HepG2 (cell line): Measurements from ENCODE around the gene DLX4. TPM values are rescaled to one million over a fixed set of nuclear protein-coding genes. Genes with fewer than 3 reads are reported as not detected.

Experiments
- ATAC-seq: fragments of 200-7000 bp; cut with Tn5 transposase; 3 replicates; pipeline ENCODE4 v1.9.1; 2020; ENCODE audit warnings: mild to moderate bottlenecking, moderate library complexity
- BruUV-seq: library from RNA; stranded (reverse); fragments of 400-500 nt; replicated peaks from 2 replicates; lab custom pipeline; 2021; lab: Mats Ljungman, UMichigan
- CTCF ChIA-PET: fragments of 300-600 bp; formaldehyde crosslinking; extraction: SDS; loops from one replicate; lab custom pipeline; 2021; ENCODE audit warnings: low total read pairs, inconsistent platforms, low intra/inter-chr PET ratio; lab: Yijun Ruan, JAX
- POLR2A ChIA-PET: fragments of 350-600 bp; sonication (Branson Sonifier 250); formaldehyde crosslinking; loops from one replicate; lab custom pipeline; 2020; ENCODE audit warnings: antibody characterized with exemption, inconsistent platforms; lab: Yijun Ruan, JAX
- DNase-seq: peaks from one replicate; pipeline ENCODE4 v3.0.0-alpha.2; 2015; ENCODE audit warnings: low spot score
- FAIRE-seq: peaks from 3 replicates; lab custom pipeline; 2011; peaks lifted over from hg19 to GRCh38; lab: Jason Lieb, UNC
- H2AFZ ChIP-seq: one replicate; pipeline ENCODE4 v1.6.1; 2011; ENCODE audit warnings: low read length, inconsistent platforms
- H3K27ac ChIP-seq: fragments of 300-600 bp; 3 replicates; pipeline ENCODE4 v1.8.0; 2011; ENCODE audit warnings: mixed run types, mild to moderate bottlenecking, mixed read lengths, low read length, inconsistent platforms; ENCODE audit not compliant: insufficient read depth; ENCODE audit errors: extremely low read length
- H3K27me3 ChIP-seq, 2 experiments: fragments of 200-600 bp in 1 of 2; 2 replicates in 1 of 2; 3 replicates in 1 of 2; pipeline versions ENCODE4 v1.6.0 to v1.8.0; 2011; ENCODE audit warnings: low read length in 2 of 2, mild to moderate bottlenecking in 2 of 2, moderate library complexity in 2 of 2, inconsistent platforms in 1 of 2; ENCODE audit not compliant: insufficient read depth in 2 of 2, control insufficient read depth in 1 of 2
- H3K36me3 ChIP-seq, 2 experiments: fragments of 200-600 bp in 1 of 2; replicated peaks in 1 of 2; 2 replicates in 1 of 2; 3 replicates in 1 of 2; pipeline versions ENCODE4 v1.5.1 to v1.8.0; 2011; ENCODE audit warnings: low read length in 2 of 2, inconsistent platforms in 1 of 2; ENCODE audit not compliant: insufficient read depth in 2 of 2, control insufficient read depth in 1 of 2
- H3K4me1 ChIP-seq: 2 replicates; pipeline ENCODE4 v1.5.1; 2012; ENCODE audit warnings: low read length, inconsistent platforms; ENCODE audit not compliant: insufficient read depth
- H3K4me2 ChIP-seq: 2 replicates; pipeline ENCODE4 v1.6.0; 2011; ENCODE audit warnings: low read depth, low read length, inconsistent platforms
- H3K4me3 ChIP-seq, 3 experiments: fragments of 200-600 bp in 1 of 3; sonication (generic), shearing (Covaris generic) in 1 of 3; replicated peaks in 1 of 3; 2 replicates each; pipeline ENCODE4 v1.5.1; 2011 to 2016; ENCODE audit warnings: low read length in 3 of 3, inconsistent platforms in 2 of 3, low read depth in 2 of 3, mild to moderate bottlenecking in 2 of 3, control low read depth in 1 of 3, mixed read lengths in 1 of 3; ENCODE audit not compliant: insufficient read depth in 1 of 3
- H3K79me2 ChIP-seq: one replicate; pipeline ENCODE4 v1.6.1; 2011; ENCODE audit warnings: low read length, inconsistent platforms; ENCODE audit not compliant: insufficient read depth
- H3K9ac ChIP-seq: 2 replicates; pipeline ENCODE4 v1.6.0; 2011; ENCODE audit warnings: mild to moderate bottlenecking, low read depth, low read length, inconsistent platforms; ENCODE audit not compliant: insufficient read depth
- H3K9me3 ChIP-seq: 2 replicates; pipeline ENCODE4 v1.5.1; 2012; ENCODE audit warnings: mild to moderate bottlenecking, low read length
- H4K20me1 ChIP-seq: 2 replicates; pipeline ENCODE4 v1.6.0; 2011; ENCODE audit warnings: inconsistent platforms, mild to moderate bottlenecking, low read length, moderate library complexity; ENCODE audit not compliant: insufficient read depth
- CCDC6 ChIP-seq: sonication (generic); formaldehyde crosslinking; IDR thresholded peaks from 2 replicates; pipeline ENCODE4 v1.8.1; 2022; ENCODE audit warnings: mild to moderate bottlenecking, missing genetic modification reagents, moderate library complexity
- CSRNP1 ChIP-seq: sonication (generic); formaldehyde crosslinking; IDR thresholded peaks from 2 replicates; pipeline ENCODE4 v1.8.1; 2023; ENCODE audit warnings: mild to moderate bottlenecking, missing genetic modification reagents
- GMEB1 ChIP-seq: sonication (generic); formaldehyde crosslinking; IDR thresholded peaks from 2 replicates; pipeline ENCODE4 v1.5.1; 2020; ENCODE audit warnings: missing genetic modification reagents, mild to moderate bottlenecking, borderline replicate concordance
- NBN ChIP-seq: fragments of 450-650 bp; conservative IDR thresholded peaks from 2 replicates; pipeline ENCODE4 v1.6.1; 2017
- PRPF4 ChIP-seq: fragments of 200-400 bp; formaldehyde crosslinking; IDR thresholded peaks from 2 replicates; pipeline ENCODE4 v1.6.1; 2016; ENCODE audit warnings: low read length, low read depth; ENCODE audit not compliant: poor library complexity, severe bottlenecking
- SMAD1 ChIP-seq: sonication (generic); formaldehyde crosslinking; IDR thresholded peaks from 2 replicates; pipeline ENCODE4 v1.4.0; 2020; ENCODE audit warnings: missing genetic modification reagents, low read depth, mild to moderate bottlenecking, borderline replicate concordance
- SMARCE1 ChIP-seq: fragments of 450-650 bp; IDR thresholded peaks from 2 replicates; pipeline ENCODE4 v1.6.1; 2017; ENCODE audit warnings: borderline replicate concordance
- SNAPC2 ChIP-seq: sonication (generic); formaldehyde crosslinking; IDR thresholded peaks from 2 replicates; pipeline ENCODE4 v1.8.1; 2022; ENCODE audit warnings: mild to moderate bottlenecking, missing genetic modification reagents
- SRSF1 ChIP-seq: fragments of 200-400 bp; formaldehyde crosslinking; optimal IDR thresholded peaks from 2 replicates; pipeline ENCODE3; 2017; ENCODE audit warnings: mild to moderate bottlenecking, low read depth, low read length, moderate library complexity
- SYNCRIP ChIP-seq: fragments of 200-400 bp; formaldehyde crosslinking; IDR thresholded peaks from 2 replicates; pipeline ENCODE4 v1.6.1; 2018; ENCODE audit warnings: mild to moderate bottlenecking, low read depth, low read length; ENCODE audit not compliant: insufficient read depth
- TFE3 ChIP-seq: IDR thresholded peaks from 2 replicates; pipeline ENCODE4 v1.6.1; 2016
- ZNF672 ChIP-seq: sonication (generic); formaldehyde crosslinking; IDR thresholded peaks from 2 replicates; pipeline ENCODE4 v1.8.1; 2022; ENCODE audit warnings: missing genetic modification reagents
- ZNF713 ChIP-seq: sonication (generic); formaldehyde crosslinking; IDR thresholded peaks from 2 replicates; pipeline ENCODE4 v1.4.0; 2020; ENCODE audit warnings: mild to moderate bottlenecking, missing genetic modification reagents
- WGBS: methylation state at CpG from one replicate; pipeline ENCODE4 v1.1.6; 2017; ENCODE audit warnings: low lambda C conversion rate; 5-methylcytosine and 5-hydroxymethylcytosine counted together
- in situ Hi-C: cut with HindIII; loops from 2 replicates; pipeline ENCODE4 v1.10.0; 2017; ENCODE audit warnings: low pct_unique_long_range_greater_than_20kb; ENCODE audit not compliant: extremely low pct_ligation_motif_present
- intact Hi-C: fragments of 100-400 bp; cut with micrococcal nuclease; formaldehyde crosslinking; loops from one replicate; pipeline ENCODE4 v1.10.0; 2022; ENCODE audit not compliant: unreplicated experiment
- polyA plus RNA-seq, 8 experiments: library from polyadenylated mRNA; depleted of rRNA in 3 of 8; stranded (reverse) in 7 of 8; unstranded in 1 of 8; fragments of >200 nt; fragmentation: Illumina TruSeq in 4 of 8; extraction: Trizol in 4 of 8; gene quantifications; 2 replicates each; pipeline versions ENCODE4 v1.2.1 to v1.2.3, GENCODE V29; 2011 to 2016; ENCODE audit warnings: low read depth in 4 of 8, missing spikeins in 1 of 8, mixed read lengths in 1 of 8; ENCODE audit not compliant: insufficient read depth in 1 of 8
- total RNA-seq, 5 experiments: library from RNA; depleted of rRNA; stranded (reverse); fragments of >200 nt; fragmentation: Illumina TruSeq; extraction: Trizol; gene quantifications; 2 replicates each; pipeline ENCODE4 v1.2.3, GENCODE V29; 2016; ENCODE audit warnings: low read depth in 1 of 5
- TF ChIP-seq, protein P1 (sequence below): sonication (generic); formaldehyde crosslinking; IDR thresholded peaks from 2 replicates; pipeline ENCODE4 v1.4.0; 2020; ENCODE audit warnings: low read depth, mild to moderate bottlenecking, missing genetic modification reagents
- TF ChIP-seq, protein P2 (sequence below): sonication (generic); formaldehyde crosslinking; IDR thresholded peaks from 2 replicates; pipeline ENCODE4 v1.4.0; 2020; ENCODE audit warnings: missing genetic modification reagents

DLX4 gene
- total and polyA plus RNA-seq, 2 of the 13 experiments (the other 11 are each of a cell fraction or from before 2014, with no cell fraction given) = 0.55 to 2.3 TPM

- in situ Hi-C loops = no loop called here
- intact Hi-C loops = no loop called here
- no peaks in the 10 kb centered on the region for H3K9me3 ChIP-seq
- TF ChIP-seq, protein P1, sequence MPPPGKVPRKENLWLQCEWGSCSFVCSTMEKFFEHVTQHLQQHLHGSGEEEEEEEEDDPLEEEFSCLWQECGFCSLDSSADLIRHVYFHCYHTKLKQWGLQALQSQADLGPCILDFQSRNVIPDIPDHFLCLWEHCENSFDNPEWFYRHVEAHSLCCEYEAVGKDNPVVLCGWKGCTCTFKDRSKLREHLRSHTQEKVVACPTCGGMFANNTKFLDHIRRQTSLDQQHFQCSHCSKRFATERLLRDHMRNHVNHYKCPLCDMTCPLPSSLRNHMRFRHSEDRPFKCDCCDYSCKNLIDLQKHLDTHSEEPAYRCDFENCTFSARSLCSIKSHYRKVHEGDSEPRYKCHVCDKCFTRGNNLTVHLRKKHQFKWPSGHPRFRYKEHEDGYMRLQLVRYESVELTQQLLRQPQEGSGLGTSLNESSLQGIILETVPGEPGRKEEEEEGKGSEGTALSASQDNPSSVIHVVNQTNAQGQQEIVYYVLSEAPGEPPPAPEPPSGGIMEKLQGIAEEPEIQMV = no peak
- no peak for TF ChIP-seq SMARCE1
- no peak for TF ChIP-seq SNAPC2 (CRISPR knock-in tag)
- no peak for TF ChIP-seq ZNF672 (CRISPR knock-in tag)
- no peak for TF ChIP-seq TFE3 (CRISPR knock-in tag)
- TF ChIP-seq SYNCRIP = no peak
- no peak for TF ChIP-seq SMAD1 (CRISPR knock-in tag)
- TF ChIP-seq, protein P2, sequence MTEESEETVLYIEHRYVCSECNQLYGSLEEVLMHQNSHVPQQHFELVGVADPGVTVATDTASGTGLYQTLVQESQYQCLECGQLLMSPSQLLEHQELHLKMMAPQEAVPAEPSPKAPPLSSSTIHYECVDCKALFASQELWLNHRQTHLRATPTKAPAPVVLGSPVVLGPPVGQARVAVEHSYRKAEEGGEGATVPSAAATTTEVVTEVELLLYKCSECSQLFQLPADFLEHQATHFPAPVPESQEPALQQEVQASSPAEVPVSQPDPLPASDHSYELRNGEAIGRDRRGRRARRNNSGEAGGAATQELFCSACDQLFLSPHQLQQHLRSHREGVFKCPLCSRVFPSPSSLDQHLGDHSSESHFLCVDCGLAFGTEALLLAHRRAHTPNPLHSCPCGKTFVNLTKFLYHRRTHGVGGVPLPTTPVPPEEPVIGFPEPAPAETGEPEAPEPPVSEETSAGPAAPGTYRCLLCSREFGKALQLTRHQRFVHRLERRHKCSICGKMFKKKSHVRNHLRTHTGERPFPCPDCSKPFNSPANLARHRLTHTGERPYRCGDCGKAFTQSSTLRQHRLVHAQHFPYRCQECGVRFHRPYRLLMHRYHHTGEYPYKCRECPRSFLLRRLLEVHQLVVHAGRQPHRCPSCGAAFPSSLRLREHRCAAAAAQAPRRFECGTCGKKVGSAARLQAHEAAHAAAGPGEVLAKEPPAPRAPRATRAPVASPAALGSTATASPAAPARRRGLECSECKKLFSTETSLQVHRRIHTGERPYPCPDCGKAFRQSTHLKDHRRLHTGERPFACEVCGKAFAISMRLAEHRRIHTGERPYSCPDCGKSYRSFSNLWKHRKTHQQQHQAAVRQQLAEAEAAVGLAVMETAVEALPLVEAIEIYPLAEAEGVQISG (CRISPR knock-in tag) = no peak
- no peak for TF ChIP-seq SRSF1
- no peak for TF ChIP-seq PRPF4
- no peak for TF ChIP-seq CCDC6 (CRISPR knock-in tag)
- TF ChIP-seq GMEB1 (CRISPR knock-in tag) = no peak
- TF ChIP-seq ZNF713 = no peak
- TF ChIP-seq CSRNP1 (CRISPR knock-in tag) = no peak
- no peak for TF ChIP-seq NBN
- no peak overlapping the region for H3K4me3 ChIP-seq
- no peak overlapping the region for H3K9ac ChIP-seq
- no peaks in the 10 kb centered on the region for H3K79me2 ChIP-seq
- no peak overlapping the region for H2AFZ ChIP-seq
- WGBS = 3% methylated on average over 10 of the region's 16 CpGs
- H3K27ac ChIP-seq = no peak overlapping the region
- H3K36me3 ChIP-seq = no peaks in the 10 kb centered on the region
- ATAC-seq (no peak), FAIRE-seq (no peak), DNase-seq (no peak)
- no TSS peak for BruUV-seq
- no peaks in the 10 kb centered on the region; the same call in 1 of the 2 replicates for H4K20me1 ChIP-seq
- peaks cover 31 to 83% of the 10 kb centered on the region in 2 experiments for H3K27me3 ChIP-seq
- H3K4me2 ChIP-seq = no peak overlapping the region
- CTCF ChIA-PET = no interaction called here
- H3K4me1 ChIP-seq = peaks cover 29% of the 10 kb centered on the region
- POLR2A ChIA-PET = no interaction called here
Observed at GRCh38 chr17:49965524-49965909, 3.5 kb upstream of the DLX4 start.
